Activated T-helper 17 cell treated with anti-CD3 and anti-CD28 coated beads, Interleukin-2, amount 50 U/mL, for 72 hours (primary cell): ENCODE data around the gene RARRES1. TPM values are rescaled to one million over a fixed set of nuclear protein-coding genes. Genes with fewer than 3 reads are reported as not detected.
A peak's percentile ranks its signal among the peaks of the same experiment; 100 is the strongest.

Experiments
- ATAC-seq: fragments of 150-1000 bp; cut with Tn5 transposase; replicated peaks from 2 replicates; pipeline ENCODE4 v1.10.0; 2021; ENCODE audit warnings: mild to moderate bottlenecking, moderate library complexity
- H3K27ac Mint-ChIP-seq: one replicate; pipeline ENCODE4 v1.8.0; 2022; ENCODE audit warnings: mixed read lengths
- H3K27me3 Mint-ChIP-seq: one replicate; pipeline ENCODE4 v1.8.0; 2022; ENCODE audit warnings: mixed read lengths
- H3K36me3 Mint-ChIP-seq: one replicate; pipeline ENCODE4 v1.8.0; 2022; ENCODE audit warnings: low read depth, mild to moderate bottlenecking, mixed read lengths
- H3K4me1 Mint-ChIP-seq: one replicate; pipeline ENCODE4 v1.8.0; 2022; ENCODE audit warnings: mixed read lengths
- H3K4me3 Mint-ChIP-seq: one replicate; pipeline ENCODE4 v1.8.0; 2022; ENCODE audit warnings: mild to moderate bottlenecking, mixed read lengths
- H3K9me3 Mint-ChIP-seq: one replicate; pipeline ENCODE4 v1.8.0; 2022; ENCODE audit warnings: mixed read lengths
- total RNA-seq, 2 donors: library from RNA; stranded (reverse); gene quantifications; one replicate each; pipeline ENCODE4 v1.2.3, GENCODE V29; 2022

RARRES1 gene
- total RNA-seq: not detected

GRCh38 chr3:158731938-158732855, at the start of gene RARRES1:
Gene RARRES1 (minus strand): TSS chr3:158732457. CDS start chr3:158732415, 42 bp downstream.
- ATAC-seq: peak; percentile 83
- Mint-ChIP-seq H3K36me3 (no peaks in the 10 kb centered on the region), H3K9me3 (no peaks in the 10 kb centered on the region), H3K27me3 (no peaks in the 10 kb centered on the region), H3K4me1 (no peaks in the 10 kb centered on the region), H3K27ac (no peak within 1 kb of the TSS), H3K4me3 (peak within 1 kb of the TSS; percentile 57)

DNA sequence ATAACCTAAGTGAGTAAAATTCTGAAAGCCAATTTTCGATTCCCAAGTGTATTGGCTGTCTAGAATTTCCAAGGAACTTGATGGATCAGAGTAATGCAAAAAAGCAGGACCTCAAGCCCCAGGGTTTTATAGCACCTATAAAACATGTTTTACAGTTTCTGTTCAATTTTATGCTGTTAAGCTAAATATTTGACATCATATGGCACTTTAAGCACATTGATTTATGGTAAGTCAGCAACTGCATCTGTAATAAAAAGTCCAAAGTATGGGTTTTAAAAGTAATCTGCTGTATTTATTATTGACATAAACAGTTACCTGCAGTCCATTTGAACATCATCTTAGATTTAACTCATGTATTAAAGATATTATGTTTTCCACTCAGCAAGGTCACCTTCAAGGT, 49.6 kb upstream of the RARRES1 start:
- H3K36me3 Mint-ChIP-seq: no peaks in the 10 kb centered on the region
- H3K9me3 Mint-ChIP-seq: no peaks in the 10 kb centered on the region
- no peak for ATAC-seq
- no peaks in the 10 kb centered on the region for H3K4me1 Mint-ChIP-seq
- H3K27me3 Mint-ChIP-seq: no peaks in the 10 kb centered on the region
- H3K4me3 Mint-ChIP-seq: no peak overlapping the region
- no peak overlapping the region for H3K27ac Mint-ChIP-seq

DNA sequence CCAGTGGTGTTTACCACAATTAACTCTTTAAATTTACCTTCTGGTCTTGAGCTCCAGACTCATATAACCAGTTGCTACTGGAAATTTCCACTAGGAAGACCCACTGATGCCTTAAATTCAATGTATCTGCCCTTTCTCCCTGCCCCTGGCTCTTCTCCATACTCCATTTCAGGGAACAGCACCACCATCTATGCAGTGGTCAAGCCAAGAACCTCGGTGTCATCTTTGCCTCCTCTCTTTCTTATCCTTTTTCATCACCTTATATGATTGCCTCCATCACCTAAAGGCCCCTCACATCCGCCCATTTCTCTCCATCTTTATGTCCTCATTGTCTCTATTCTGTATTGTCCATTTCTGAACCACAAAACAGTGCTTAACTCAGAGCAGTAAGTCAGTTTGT, 48.9 kb upstream of the RARRES1 start:
- no peaks in the 10 kb centered on the region for H3K9me3 Mint-ChIP-seq
- H3K4me1 Mint-ChIP-seq: no peaks in the 10 kb centered on the region
- no peak overlapping the region for H3K27ac Mint-ChIP-seq
- no peaks in the 10 kb centered on the region for H3K36me3 Mint-ChIP-seq
- H3K27me3 Mint-ChIP-seq: no peaks in the 10 kb centered on the region
- no peak for ATAC-seq
- H3K4me3 Mint-ChIP-seq: no peak overlapping the region

- Mint-ChIP-seq H3K9me3 (no peaks in the 10 kb centered on the region), H3K4me1 (no peaks in the 10 kb centered on the region), H3K27ac (no peak overlapping the region), H3K27me3 (no peaks in the 10 kb centered on the region), H3K4me3 (no peak overlapping the region), H3K36me3 (no peaks in the 10 kb centered on the region)
- ATAC-seq: no peak
Observed at GRCh38 chr3:158780766-158781165, 48.5 kb upstream of the RARRES1 start.

DNA sequence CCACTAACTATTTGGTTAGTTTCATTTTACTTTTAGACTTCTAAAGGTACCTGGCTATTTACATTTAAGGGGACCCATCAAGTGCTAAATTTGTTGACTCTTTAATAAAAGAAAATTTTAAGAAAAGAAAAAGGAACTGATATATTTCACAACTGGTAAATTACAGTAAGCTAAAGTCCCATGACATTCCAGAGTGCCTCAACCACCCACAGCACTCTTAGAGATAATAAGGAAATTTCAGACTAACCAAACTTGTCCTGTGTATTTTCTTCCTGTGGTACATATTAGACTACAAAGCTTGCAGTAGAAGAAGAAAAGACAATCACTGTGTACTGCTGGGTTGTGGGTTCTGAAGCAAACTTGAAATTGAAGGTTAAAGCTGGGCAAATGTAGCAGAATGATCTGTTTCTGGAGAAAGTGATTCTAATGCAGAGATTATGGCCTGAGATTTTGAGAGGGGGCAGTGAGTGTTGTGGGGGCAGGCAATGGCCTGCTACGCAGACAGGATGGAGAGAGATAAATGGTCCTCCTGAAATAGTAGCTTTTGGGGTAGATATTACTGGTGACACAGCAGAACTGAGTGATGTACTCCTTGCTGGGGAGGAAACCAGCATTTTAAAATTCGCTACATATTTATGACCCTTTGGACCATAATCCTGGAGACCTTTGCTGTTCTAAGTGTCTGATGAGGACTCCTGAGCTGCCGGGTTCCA, 45.1 kb upstream of the RARRES1 start:
- Mint-ChIP-seq H3K4me1 (no peaks in the 10 kb centered on the region), H3K4me3 (no peak overlapping the region), H3K9me3 (no peaks in the 10 kb centered on the region), H3K27me3 (no peaks in the 10 kb centered on the region), H3K27ac (no peak overlapping the region), H3K36me3 (no peaks in the 10 kb centered on the region)
- ATAC-seq: no peak

DNA sequence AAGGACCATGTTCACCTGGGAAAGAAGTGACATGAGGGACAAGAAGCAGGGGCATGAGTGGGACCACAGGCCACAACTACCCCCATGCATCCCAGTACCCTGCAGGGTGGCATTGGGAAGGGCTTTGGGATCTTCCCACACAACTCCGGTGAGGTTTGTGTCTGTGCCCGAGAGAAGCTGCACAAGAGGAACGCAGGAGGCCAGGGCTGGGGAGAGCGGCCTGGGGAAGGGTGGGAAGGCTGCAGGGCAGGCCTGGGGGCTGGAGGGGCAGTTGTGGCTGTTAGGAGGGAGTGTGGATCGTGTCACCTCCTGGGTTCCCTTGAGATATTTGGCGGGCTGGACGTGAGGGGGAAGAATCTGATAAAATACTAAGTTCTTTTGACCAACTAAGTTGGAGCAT, 44.3 kb upstream of the RARRES1 start:
- Mint-ChIP-seq H3K27ac (no peak overlapping the region), H3K27me3 (no peaks in the 10 kb centered on the region), H3K4me3 (no peak overlapping the region), H3K4me1 (no peaks in the 10 kb centered on the region), H3K9me3 (no peaks in the 10 kb centered on the region), H3K36me3 (no peaks in the 10 kb centered on the region)
- no peak for ATAC-seq

- Mint-ChIP-seq H3K4me1 (no peaks in the 10 kb centered on the region), H3K9me3 (no peaks in the 10 kb centered on the region), H3K36me3 (no peaks in the 10 kb centered on the region), H3K27me3 (no peaks in the 10 kb centered on the region), H3K27ac (peak overlapping the region; percentile 21), H3K4me3 (no peak overlapping the region)
- no peak for ATAC-seq
Observed at GRCh38 chr3:158775426-158776410, 43.5 kb upstream of the RARRES1 start.

GRCh38 chr3:158774965-158775364, 42.7 kb upstream of the RARRES1 start:
- Mint-ChIP-seq H3K27me3 (no peaks in the 10 kb centered on the region), H3K36me3 (no peaks in the 10 kb centered on the region), H3K4me1 (no peaks in the 10 kb centered on the region), H3K9me3 (no peaks in the 10 kb centered on the region), H3K4me3 (no peak overlapping the region), H3K27ac (peak overlapping the region; percentile 21)
- no peak for ATAC-seq

DNA sequence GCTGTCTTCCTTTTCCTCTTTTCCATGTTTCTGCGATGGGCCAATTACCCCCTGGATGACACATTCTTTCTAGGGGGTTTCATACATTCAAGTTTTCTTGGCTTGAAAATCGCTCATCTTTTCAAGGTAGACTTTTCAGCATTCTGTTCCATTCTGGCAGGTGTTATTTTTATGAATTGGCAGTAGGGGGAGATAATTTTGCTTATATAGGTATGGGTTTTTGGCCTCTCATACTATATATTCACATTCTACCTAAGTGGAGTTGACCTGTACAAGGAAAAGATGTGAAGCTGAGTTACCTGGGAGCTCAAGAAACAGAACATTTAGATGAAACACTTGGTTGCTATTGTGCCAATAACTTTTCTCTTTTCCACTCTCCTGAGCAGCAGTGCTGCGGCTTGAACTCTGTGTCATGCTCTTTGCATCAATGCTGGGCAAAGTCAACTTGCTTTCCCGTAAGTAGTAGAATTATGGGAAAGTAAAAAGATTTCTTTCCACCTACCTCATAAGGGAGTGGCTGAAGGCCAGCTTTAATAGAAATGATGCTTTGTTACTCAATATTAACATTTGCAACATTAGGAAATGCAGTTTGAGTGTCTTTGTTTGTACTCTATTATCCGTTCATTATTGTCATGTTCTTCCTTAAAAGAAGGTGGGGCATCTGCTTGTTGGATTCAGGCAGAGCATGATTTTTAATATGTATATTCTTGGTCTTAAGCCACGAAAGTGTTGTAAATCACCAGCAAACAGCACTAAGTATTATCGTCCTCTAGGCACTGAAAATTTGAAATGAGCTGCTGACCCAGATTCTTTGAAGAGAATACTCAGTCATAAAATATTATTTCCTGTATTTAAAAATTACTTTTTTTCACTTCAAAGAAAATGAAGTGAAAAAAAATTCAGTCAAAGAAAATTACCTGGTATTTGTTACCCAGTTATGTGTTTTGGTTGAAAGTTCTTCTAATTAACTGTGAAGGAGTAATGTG, 41.9 kb upstream of the RARRES1 start:
- H3K36me3 Mint-ChIP-seq: no peaks in the 10 kb centered on the region

DNA sequence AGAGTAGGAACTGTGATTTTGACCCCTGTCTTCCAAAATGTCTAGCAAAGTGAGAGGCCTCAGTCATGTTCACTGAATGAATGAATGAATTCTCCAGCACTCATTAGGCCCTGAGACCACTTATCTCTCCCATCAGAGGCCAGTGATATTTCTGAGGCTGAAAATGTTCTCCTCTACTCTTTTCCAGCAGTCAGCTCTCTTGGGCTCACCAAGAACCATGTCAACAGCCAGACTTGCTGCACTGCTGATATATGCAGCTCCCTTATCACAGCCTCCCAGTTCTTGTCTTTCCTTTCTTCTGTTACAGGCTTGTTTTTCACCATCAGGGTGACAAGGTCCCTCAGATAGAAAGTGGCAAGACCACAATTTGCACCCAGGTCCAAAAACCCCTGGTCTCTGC, 40.9 kb upstream of the RARRES1 start:
- Mint-ChIP-seq H3K27me3 (no peaks in the 10 kb centered on the region), H3K36me3 (no peaks in the 10 kb centered on the region), H3K4me3 (no peak overlapping the region), H3K4me1 (no peaks in the 10 kb centered on the region), H3K27ac (no peak overlapping the region), H3K9me3 (no peaks in the 10 kb centered on the region)
- ATAC-seq: no peak

More for the DNA sequence above, 41.9 kb upstream of the RARRES1 start:
- H3K27ac Mint-ChIP-seq: no peak overlapping the region
- no peak for ATAC-seq
- H3K4me1 Mint-ChIP-seq: no peaks in the 10 kb centered on the region
- no peak overlapping the region for H3K4me3 Mint-ChIP-seq
- no peaks in the 10 kb centered on the region for H3K27me3 Mint-ChIP-seq
- no peaks in the 10 kb centered on the region for H3K9me3 Mint-ChIP-seq

- Mint-ChIP-seq H3K4me1 (no peaks in the 10 kb centered on the region), H3K4me3 (no peak overlapping the region), H3K36me3 (no peaks in the 10 kb centered on the region), H3K9me3 (no peaks in the 10 kb centered on the region), H3K27me3 (no peaks in the 10 kb centered on the region), H3K27ac (no peak overlapping the region)
- no peak for ATAC-seq
Observed at GRCh38 chr3:158771982-158772381, 39.7 kb upstream of the RARRES1 start.

GRCh38 chr3:158771577-158771976, 39.3 kb upstream of the RARRES1 start:
- H3K27ac Mint-ChIP-seq: no peak overlapping the region
- H3K27me3 Mint-ChIP-seq: no peaks in the 10 kb centered on the region
- H3K36me3 Mint-ChIP-seq: no peaks in the 10 kb centered on the region
- no peaks in the 10 kb centered on the region for H3K9me3 Mint-ChIP-seq
- H3K4me3 Mint-ChIP-seq: no peak overlapping the region
- no peak for ATAC-seq
- no peaks in the 10 kb centered on the region for H3K4me1 Mint-ChIP-seq

DNA sequence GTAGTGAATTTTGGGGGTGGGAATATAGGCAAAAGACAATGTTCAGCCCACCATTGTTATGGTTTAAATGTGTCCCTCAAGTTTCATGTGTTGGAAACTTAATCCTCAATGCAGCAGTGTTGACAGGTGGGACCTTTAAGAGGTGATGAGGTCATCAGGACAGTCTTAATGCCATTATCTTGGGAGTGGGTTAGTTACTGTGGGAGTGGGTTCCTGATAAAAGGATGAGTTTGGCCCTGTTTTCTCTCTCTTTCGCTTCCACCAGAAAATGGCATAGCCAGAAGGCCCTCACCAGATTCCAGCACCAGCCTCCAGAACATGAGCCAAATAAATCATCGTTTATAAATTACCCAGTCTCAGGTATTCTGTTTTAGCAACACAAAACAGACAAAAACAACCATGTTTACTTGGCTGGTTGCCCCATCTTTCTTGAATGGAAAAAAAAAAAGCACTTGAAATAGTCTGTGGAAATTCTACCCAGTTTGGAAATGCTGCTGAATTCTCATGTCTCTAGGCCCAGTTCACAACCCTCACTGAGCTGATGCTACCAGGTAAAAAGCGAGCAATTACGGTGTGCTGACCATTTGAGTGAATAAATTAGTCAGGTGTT, 38.6 kb upstream of the RARRES1 start:
- Mint-ChIP-seq H3K9me3 (no peaks in the 10 kb centered on the region), H3K36me3 (no peaks in the 10 kb centered on the region), H3K4me3 (no peak overlapping the region), H3K27me3 (no peaks in the 10 kb centered on the region), H3K27ac (no peak overlapping the region), H3K4me1 (no peaks in the 10 kb centered on the region)
- ATAC-seq: no peak
